ENCODE data around the gene THSD7B.

THSD7B gene

GRCh38 chr2:137238065-137238464 is 472.7 kb downstream of the THSD7B start:
- TF ChIP-seq TSHZ2 (CRISPR knock-in tag; IDR thresholded peaks at IDR 0.05) (no peak), POU6F1 (CRISPR knock-in tag; IDR thresholded peaks at IDR 0.05; ENCODE audit: borderline replicate concordance, low read depth) (no peak), RARB (CRISPR knock-in tag; IDR thresholded peaks at IDR 0.05) (no peak), BACH2 (CRISPR knock-in tag; IDR thresholded peaks at IDR 0.05; ENCODE audit: borderline replicate concordance) (no peak), CSRNP3 (CRISPR knock-in tag; IDR thresholded peaks at IDR 0.05) (no peak), ZFP3 (CRISPR knock-in tag; IDR thresholded peaks at IDR 0.05) (no peak), TCF4 (CRISPR knock-in tag; IDR thresholded peaks at IDR 0.05; ENCODE audit: borderline replicate concordance) (no peak), ARNTL (CRISPR knock-in tag; IDR thresholded peaks at IDR 0.05; ENCODE audit: borderline replicate concordance, low read depth) (no peak), ZNF565 (CRISPR knock-in tag; conservative IDR thresholded peaks at IDR 0.05; ENCODE audit: low read depth) (no peak), ISL1 (CRISPR knock-in tag; IDR thresholded peaks at IDR 0.05) (no peak), CREB5 (CRISPR knock-in tag; IDR thresholded peaks at IDR 0.05; ENCODE audit: low read depth) (no peak), ESRRG (CRISPR knock-in tag; IDR thresholded peaks at IDR 0.05) (no peak), GLIS3 (CRISPR knock-in tag; IDR thresholded peaks at IDR 0.05) (no peak), CSDC2 (CRISPR knock-in tag; IDR thresholded peaks at IDR 0.05) (no peak), PATZ1 (CRISPR knock-in tag; IDR thresholded peaks at IDR 0.05; ENCODE audit: borderline replicate concordance) (no peak)
- ATAC-seq, result no peak

GRCh38 chr2:137249463-137250130 is 484.3 kb downstream of the THSD7B start:
- ATAC-seq, result no peak
- no peak for TF ChIP-seq PPARA (CRISPR knock-in tag; IDR thresholded peaks at IDR 0.05; ENCODE audit: borderline replicate concordance)
- no peak for TF ChIP-seq OSR1 (CRISPR knock-in tag; IDR thresholded peaks at IDR 0.05)
- no peak for TF ChIP-seq ZFP3 (CRISPR knock-in tag; IDR thresholded peaks at IDR 0.05)
- 0 out of 2 replicates have a peak, but pooled peaks have one; percentile 13 for TF ChIP-seq ISL1 (CRISPR knock-in tag; IDR thresholded peaks at IDR 0.05)
- no peak for TF ChIP-seq GLIS3 (CRISPR knock-in tag; IDR thresholded peaks at IDR 0.05)

GRCh38 chr2:137250401-137250800 is 485.1 kb downstream of the THSD7B start:
- ATAC-seq, result no peak
- TF ChIP-seq TCF4 (CRISPR knock-in tag; IDR thresholded peaks at IDR 0.05; ENCODE audit: borderline replicate concordance) (no peak), ESRRG (CRISPR knock-in tag; IDR thresholded peaks at IDR 0.05) (no peak)

GRCh38 chr2:137251045-137251444 is 485.7 kb downstream of the THSD7B start:
- TF ChIP-seq SNAI2 (CRISPR knock-in tag; IDR thresholded peaks at IDR 0.05), result no peak
- ATAC-seq, result no peak

Measured in SK-N-SH treated with all-trans-retinoic acid at 6 μM for 48 hours (cell line).